ENCODE data around the gene PER2. TPM values are rescaled to one million over a fixed set of nuclear protein-coding genes. Genes with fewer than 3 reads are reported as not detected.

Gene PER2
- total RNA-seq, 4 donors from 2014 or later, result 15.9 to 82.3 (median 18.1) TPM

- 12 to 16% methylated on average over 13 of the region's 13 CpGs for WGBS, 2 donors
- H3K4me3 ChIP-seq (ENCODE audit: low read depth, poor library complexity, severe bottlenecking), result no peak overlapping the region
- peak in 1 of 3 donors; percentile 81 for TF ChIP-seq CTCF (IDR thresholded peaks at IDR 0.05)
- no peak for TF ChIP-seq POLR2A (IDR thresholded peaks at IDR 0.05)
- intact Hi-C loops (cut with DNase I; ENCODE audit: low total_unique reads), result loop anchor here (10.0 kb wide), 1 partner anchor 399 kb away; no protein-coding TSS in a partner anchor
- DNase-seq (ENCODE audit: low spot score in 2 of 2), result peak; percentile 92 to 98
These were observed 25.0 kb downstream of the PER2 start for GRCh38 chr2:238263204-238264071.

GRCh38 chr2:238262496-238263122 lies 25.8 kb downstream of the PER2 start:
- TF ChIP-seq POLR2A (IDR thresholded peaks at IDR 0.05) (no peak), CTCF (IDR thresholded peaks at IDR 0.05) (no peak)
- H3K4me3 ChIP-seq (ENCODE audit: low read depth, poor library complexity, severe bottlenecking), result no peak overlapping the region
- 77 to 86% methylated on average over 12 of the region's 12 CpGs for WGBS, 2 donors
- DNase-seq (ENCODE audit: low spot score in 2 of 2), result no peak
- intact Hi-C loops (cut with DNase I; ENCODE audit: low total_unique reads), result loop anchor here (10.0 kb wide), 1 partner anchor 398 kb away; no protein-coding TSS in a partner anchor

GRCh38 chr2:238261718-238262375 lies 26.6 kb downstream of the PER2 start:
- 95 to 97% methylated on average over 12 to 14 of the region's 16 CpGs for WGBS, 2 donors
- H3K4me3 ChIP-seq (ENCODE audit: low read depth, poor library complexity, severe bottlenecking), result no peak overlapping the region
- no peak for DNase-seq (ENCODE audit: low spot score in 2 of 2)
- TF ChIP-seq POLR2A (IDR thresholded peaks at IDR 0.05) (no peak), CTCF (IDR thresholded peaks at IDR 0.05) (no peak)
- intact Hi-C loops (cut with DNase I; ENCODE audit: low total_unique reads), result loop anchor here (10.0 kb wide), 1 partner anchor 397 kb away; no protein-coding TSS in a partner anchor

GRCh38 chr2:238260883-238261282 lies 27.5 kb downstream of the PER2 start:
- WGBS, 2 donors, result 79 to 83% methylated on average over 12 to 18 of the region's 18 CpGs
- no peak overlapping the region for H3K4me3 ChIP-seq (ENCODE audit: low read depth, poor library complexity, severe bottlenecking)
- TF ChIP-seq CTCF (IDR thresholded peaks at IDR 0.05) (no peak), POLR2A (IDR thresholded peaks at IDR 0.05) (no peak)
- intact Hi-C loops (cut with DNase I; ENCODE audit: low total_unique reads), result loop anchor here (10.0 kb wide), 1 partner anchor 396 kb away; no protein-coding TSS in a partner anchor
- no peak for DNase-seq (ENCODE audit: low spot score in 2 of 2)

GRCh38 chr2:238259061-238260020 lies 29.1 kb downstream of the PER2 start:
- intact Hi-C loops (cut with DNase I; ENCODE audit: low total_unique reads), result loop anchor here (10.0 kb wide), 1 partner anchor 395 kb away; no protein-coding TSS in a partner anchor
- H3K4me3 ChIP-seq (ENCODE audit: low read depth, poor library complexity, severe bottlenecking), result no peak overlapping the region
- DNase-seq (ENCODE audit: low spot score in 2 of 2), result no peak
- TF ChIP-seq CTCF (IDR thresholded peaks at IDR 0.05), result peak in 1 of 3 donors; percentile 15
- no peak for TF ChIP-seq POLR2A (IDR thresholded peaks at IDR 0.05)
- 86 to 88% methylated on average over 21 of the region's 21 CpGs for WGBS, 2 donors
